ENCODE measurements around the gene NAA38.

NAA38 gene

GRCh38 chr17:7838090-7839075 lies 19.0 kb downstream of the NAA38 start (continued):
- no peak for TF ChIP-seq AEBP2 (tag by site-specific recombination; IDR thresholded peaks at IDR 0.05; ENCODE audit: borderline replicate concordance)
- no peak for TF ChIP-seq ZNF624 (tag by site-specific recombination; IDR thresholded peaks at IDR 0.05)
- no peak for TF ChIP-seq ZBTB21 (tag by site-specific recombination; IDR thresholded peaks at IDR 0.05)
- no peak for TF ChIP-seq ZNF155 (tag by site-specific recombination; IDR thresholded peaks at IDR 0.05)
- TF ChIP-seq SALL2 (tag by site-specific recombination; IDR thresholded peaks at IDR 0.05; ENCODE audit: borderline replicate concordance), result no peak
- TF ChIP-seq ZNF16 (tag by site-specific recombination; IDR thresholded peaks at IDR 0.05; ENCODE audit: low read depth), result no peak
- peak; percentile 17; the same call in 1 of the 2 replicates for TF ChIP-seq ZBTB8A (tag by site-specific recombination; IDR thresholded peaks at IDR 0.05)
- TF ChIP-seq ZNF621 (tag by site-specific recombination; IDR thresholded peaks at IDR 0.05), result no peak
- no peak for TF ChIP-seq ZNF2 (tag by site-specific recombination; IDR thresholded peaks at IDR 0.05)
- TF ChIP-seq ZBTB7A (tag by site-specific recombination; IDR thresholded peaks at IDR 0.05; ENCODE audit: low read depth), result no peak
- peak; percentile 82 for TF ChIP-seq EGR2 (tag by site-specific recombination; IDR thresholded peaks at IDR 0.05; ENCODE audit: low read depth)
- no peak for TF ChIP-seq GLI4 (tag by site-specific recombination; IDR thresholded peaks at IDR 0.05)
- no peak for TF ChIP-seq ZNF768 (tag by site-specific recombination; IDR thresholded peaks at IDR 0.05)
- TF ChIP-seq REPIN1 (tag by site-specific recombination; IDR thresholded peaks at IDR 0.05; ENCODE audit: low read depth), result no peak
- TF ChIP-seq ZNF561 (tag by site-specific recombination; IDR thresholded peaks at IDR 0.05; ENCODE audit: borderline replicate concordance), result no peak
- TF ChIP-seq ZNF398 (tag by site-specific recombination; IDR thresholded peaks at IDR 0.05), result peak; percentile 90
- TF ChIP-seq ZNF707 (tag by site-specific recombination; IDR thresholded peaks at IDR 0.05), result no peak
- TF ChIP-seq ZNF830 (tag by site-specific recombination; IDR thresholded peaks at IDR 0.05; ENCODE audit: low read depth), result no peak
- TF ChIP-seq PATZ1 (tag by site-specific recombination; IDR thresholded peaks at IDR 0.05), result peak; percentile 87
- TF ChIP-seq PBX3 (CRISPR knock-in tag; IDR thresholded peaks at IDR 0.05), result no peak
- TF ChIP-seq ZNF394 (tag by site-specific recombination; IDR thresholded peaks at IDR 0.05; ENCODE audit: borderline replicate concordance), result no peak
- no peak for TF ChIP-seq ZBTB1 (tag by site-specific recombination; IDR thresholded peaks at IDR 0.05)
- TF ChIP-seq YY2 (tag by site-specific recombination; IDR thresholded peaks at IDR 0.05), result no peak
- TF ChIP-seq ZNF23 (tag by site-specific recombination; IDR thresholded peaks at IDR 0.05; ENCODE audit: borderline replicate concordance), result no peak
- TF ChIP-seq CTCF (tag by site-specific recombination; IDR thresholded peaks at IDR 0.05), result no peak
- peak; percentile 84 for TF ChIP-seq ZFHX2 (tag by site-specific recombination; conservative IDR thresholded peaks at IDR 0.05)
- TF ChIP-seq ZNF473 (tag by site-specific recombination; IDR thresholded peaks at IDR 0.05), result no peak
- TF ChIP-seq ZNF747 (tag by site-specific recombination; IDR thresholded peaks at IDR 0.05), result no peak
- peak; percentile 29; the same call in 1 of the 2 replicates for TF ChIP-seq IKZF3 (tag by site-specific recombination; IDR thresholded peaks at IDR 0.05)
- TF ChIP-seq ZFP37 (tag by site-specific recombination; IDR thresholded peaks at IDR 0.05), result no peak

Data from HEK293 (cell line).